ENCODE data around the gene PPP2R3B. TPM values are rescaled to one million over a fixed set of nuclear protein-coding genes. Genes with fewer than 3 reads are reported as not detected.

Gene PPP2R3B
- total RNA-seq, 1 donor from 2014 or later: 43.4 TPM

DNA sequence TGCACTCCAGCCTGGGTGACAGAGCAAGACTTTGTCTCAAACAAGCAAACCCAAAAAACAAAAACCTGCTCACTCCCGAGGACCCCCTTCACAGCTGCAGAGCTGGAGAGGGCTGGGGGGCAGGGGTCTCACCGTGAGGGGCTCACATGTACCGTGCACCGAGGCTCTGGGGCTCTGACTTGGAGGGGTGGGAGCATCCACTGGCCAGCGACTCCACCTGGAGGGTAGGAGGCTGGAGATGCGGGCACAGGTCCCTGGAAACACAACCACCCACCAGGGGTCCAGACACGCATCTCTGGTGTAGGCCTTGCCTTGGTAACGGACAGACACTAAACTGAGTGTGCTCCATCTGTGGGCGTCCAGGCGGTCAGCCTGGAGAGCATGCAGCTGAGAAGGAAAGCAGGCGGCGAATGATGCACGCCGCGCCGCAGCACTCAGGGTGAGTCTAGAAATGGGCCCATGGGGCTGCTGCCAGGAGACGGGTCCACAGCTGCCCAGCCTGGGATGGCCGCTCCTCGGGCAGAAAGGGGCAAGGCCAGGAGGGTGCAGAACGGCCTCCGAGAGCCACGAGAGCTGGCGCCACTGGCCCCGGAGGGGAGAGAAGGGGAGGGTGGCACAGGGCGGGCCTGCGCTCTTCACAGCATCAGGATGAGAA, 26.1 kb downstream of the PPP2R3B start:
- intact Hi-C loops (cut with DNase I): no loop called here
- TF ChIP-seq, protein P1, sequence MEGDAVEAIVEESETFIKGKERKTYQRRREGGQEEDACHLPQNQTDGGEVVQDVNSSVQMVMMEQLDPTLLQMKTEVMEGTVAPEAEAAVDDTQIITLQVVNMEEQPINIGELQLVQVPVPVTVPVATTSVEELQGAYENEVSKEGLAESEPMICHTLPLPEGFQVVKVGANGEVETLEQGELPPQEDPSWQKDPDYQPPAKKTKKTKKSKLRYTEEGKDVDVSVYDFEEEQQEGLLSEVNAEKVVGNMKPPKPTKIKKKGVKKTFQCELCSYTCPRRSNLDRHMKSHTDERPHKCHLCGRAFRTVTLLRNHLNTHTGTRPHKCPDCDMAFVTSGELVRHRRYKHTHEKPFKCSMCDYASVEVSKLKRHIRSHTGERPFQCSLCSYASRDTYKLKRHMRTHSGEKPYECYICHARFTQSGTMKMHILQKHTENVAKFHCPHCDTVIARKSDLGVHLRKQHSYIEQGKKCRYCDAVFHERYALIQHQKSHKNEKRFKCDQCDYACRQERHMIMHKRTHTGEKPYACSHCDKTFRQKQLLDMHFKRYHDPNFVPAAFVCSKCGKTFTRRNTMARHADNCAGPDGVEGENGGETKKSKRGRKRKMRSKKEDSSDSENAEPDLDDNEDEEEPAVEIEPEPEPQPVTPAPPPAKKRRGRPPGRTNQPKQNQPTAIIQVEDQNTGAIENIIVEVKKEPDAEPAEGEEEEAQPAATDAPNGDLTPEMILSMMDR (IDR thresholded peaks at IDR 0.05): no peak
- Histone ChIP-seq H3K27me3 (no peaks in the 10 kb centered on the region), H3K9me3 (peaks cover 13 to 15% of the 10 kb centered on the region in 2 donors), H3K27ac (no peak overlapping the region), H3K4me1 (no peaks in the 10 kb centered on the region), H3K4me3 (no peak overlapping the region), H3K36me3 (peaks cover 8 to 17% of the 10 kb centered on the region in 2 donors)
- no peak for DNase-seq (ENCODE audit: low spot score in 2 of 2)

- H3K27me3 ChIP-seq: no peaks in the 10 kb centered on the region
- TF ChIP-seq, protein P1 (IDR thresholded peaks at IDR 0.05): no peak
- peaks cover 8 to 17% of the 10 kb centered on the region in 2 donors for H3K36me3 ChIP-seq
- H3K9me3 ChIP-seq: peaks cover 13 to 15% of the 10 kb centered on the region in 2 donors
- no peaks in the 10 kb centered on the region for H3K4me1 ChIP-seq
- DNase-seq (ENCODE audit: low spot score in 2 of 2): no peak
- H3K4me3 ChIP-seq: no peak overlapping the region
- H3K27ac ChIP-seq: no peak overlapping the region
- intact Hi-C loops (cut with DNase I): no loop called here
Measured at GRCh38 chrX:358651-359143, 28.0 kb downstream of the PPP2R3B start.

DNA sequence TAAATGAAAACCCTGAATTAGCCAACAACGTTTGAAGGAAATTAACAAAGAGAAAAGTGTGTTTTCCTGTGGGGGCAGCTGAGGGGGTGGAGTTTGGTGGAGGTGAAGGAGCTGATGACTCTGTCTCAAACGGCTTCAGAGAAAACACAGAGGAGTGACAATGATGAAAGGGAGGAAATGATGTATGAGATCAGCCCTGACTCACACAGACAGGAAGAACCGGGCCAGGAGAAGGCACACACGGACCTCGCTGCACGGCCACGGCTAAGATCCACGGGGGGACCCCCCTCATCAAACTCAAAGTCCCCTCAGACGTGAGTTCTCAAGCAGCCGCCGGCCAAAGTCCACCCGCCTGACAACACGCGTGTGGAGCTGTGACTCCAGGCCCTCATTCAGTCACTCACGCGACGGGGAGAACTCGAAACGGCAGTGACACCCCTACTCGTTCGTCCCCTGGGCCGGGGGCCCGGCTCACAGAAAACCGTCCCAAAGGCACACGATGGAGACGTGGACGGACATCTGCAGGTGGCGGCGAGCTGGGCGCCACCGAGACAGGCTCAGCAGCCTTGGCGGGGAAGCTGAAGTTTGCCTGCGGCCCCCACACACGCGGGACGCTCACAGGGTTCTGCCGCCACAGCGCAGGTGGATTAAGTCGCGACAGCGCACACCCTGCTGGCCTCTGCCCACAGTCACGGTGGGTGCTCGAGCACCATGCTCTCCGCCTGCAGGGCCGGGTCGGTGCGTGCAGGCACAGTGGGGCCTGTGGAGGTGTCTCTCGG, 28.8 kb downstream of the PPP2R3B start:
- Histone ChIP-seq H3K4me1 (no peaks in the 10 kb centered on the region), H3K9me3 (peaks cover 13 to 15% of the 10 kb centered on the region in 2 donors), H3K36me3 (peaks cover 8 to 17% of the 10 kb centered on the region in 2 donors), H3K4me3 (no peak overlapping the region), H3K27me3 (no peaks in the 10 kb centered on the region), H3K27ac (no peak overlapping the region)
- no peak for DNase-seq (ENCODE audit: low spot score in 2 of 2)
- TF ChIP-seq, protein P1 (IDR thresholded peaks at IDR 0.05): no peak
- intact Hi-C loops (cut with DNase I): no loop called here

- H3K4me3 ChIP-seq: no peak overlapping the region
Measured at GRCh38 chrX:357035-357692, 29.5 kb downstream of the PPP2R3B start.

DNA sequence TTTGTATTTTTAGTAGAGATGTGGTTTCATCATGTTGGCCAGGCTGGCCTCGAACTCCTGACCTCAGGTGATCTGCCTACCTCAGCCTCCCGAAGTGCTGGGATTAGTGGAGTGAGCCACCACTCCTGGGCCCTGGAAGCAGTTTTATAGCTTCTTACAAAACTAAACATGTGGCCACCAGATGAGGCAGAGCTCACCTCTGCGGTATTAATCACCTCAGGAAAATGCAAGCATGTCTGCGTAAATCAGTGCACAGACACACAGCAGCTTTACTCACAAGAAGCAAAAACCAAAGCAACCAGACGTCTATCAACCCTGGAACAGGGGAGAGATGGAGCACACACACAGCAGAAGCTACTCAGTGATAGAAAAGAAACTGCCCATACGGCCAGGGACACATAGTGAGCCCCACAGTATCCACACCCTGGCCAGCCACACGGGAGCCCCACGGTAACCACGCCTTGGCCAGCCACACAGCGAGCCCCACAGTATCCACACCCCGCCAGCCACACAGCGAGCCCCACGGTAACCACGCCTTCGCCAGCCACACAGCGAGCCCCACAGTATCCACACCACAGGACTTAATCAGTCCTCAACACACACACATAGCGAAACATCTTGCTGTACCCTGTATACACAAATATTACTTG, 30.2 kb downstream of the PPP2R3B start:
- no peak for DNase-seq (ENCODE audit: low spot score in 2 of 2)
- Histone ChIP-seq H3K27ac (no peak overlapping the region), H3K9me3 (peaks cover 13 to 15% of the 10 kb centered on the region in 2 donors), H3K4me1 (no peaks in the 10 kb centered on the region), H3K4me3 (no peak overlapping the region), H3K36me3 (peaks cover 8 to 15% of the 10 kb centered on the region in 2 donors), H3K27me3 (no peaks in the 10 kb centered on the region)
- TF ChIP-seq, protein P1 (IDR thresholded peaks at IDR 0.05): no peak
- intact Hi-C loops (cut with DNase I): no loop called here

More at GRCh38 chrX:357035-357692, 29.5 kb downstream of the PPP2R3B start:
- no peaks in the 10 kb centered on the region for H3K27me3 ChIP-seq
- TF ChIP-seq, protein P1 (IDR thresholded peaks at IDR 0.05): no peak
- H3K4me1 ChIP-seq: no peaks in the 10 kb centered on the region
- intact Hi-C loops (cut with DNase I): no loop called here
- no peak overlapping the region for H3K27ac ChIP-seq
- DNase-seq (ENCODE audit: low spot score in 2 of 2): no peak
- peaks cover 8 to 17% of the 10 kb centered on the region in 2 donors for H3K36me3 ChIP-seq
- H3K9me3 ChIP-seq: peaks cover 13 to 15% of the 10 kb centered on the region in 2 donors
